ENCODE measurements around the gene ACTG2. TPM values are rescaled to one million over a fixed set of nuclear protein-coding genes. Genes with fewer than 3 reads are reported as not detected.

The ACTG2 gene
- total and polyA plus RNA-seq, 10 of the 15 experiments (the other 5 are each of a cell fraction or from before 2014, with no cell fraction given) = 0.06 to 0.97 (median 0.12) TPM; not detected in 7

- TF ChIP-seq, protein P1, sequence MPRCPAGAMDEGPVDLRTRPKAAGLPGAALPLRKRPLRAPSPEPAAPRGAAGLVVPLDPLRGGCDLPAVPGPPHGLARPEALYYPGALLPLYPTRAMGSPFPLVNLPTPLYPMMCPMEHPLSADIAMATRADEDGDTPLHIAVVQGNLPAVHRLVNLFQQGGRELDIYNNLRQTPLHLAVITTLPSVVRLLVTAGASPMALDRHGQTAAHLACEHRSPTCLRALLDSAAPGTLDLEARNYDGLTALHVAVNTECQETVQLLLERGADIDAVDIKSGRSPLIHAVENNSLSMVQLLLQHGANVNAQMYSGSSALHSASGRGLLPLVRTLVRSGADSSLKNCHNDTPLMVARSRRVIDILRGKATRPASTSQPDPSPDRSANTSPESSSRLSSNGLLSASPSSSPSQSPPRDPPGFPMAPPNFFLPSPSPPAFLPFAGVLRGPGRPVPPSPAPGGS (IDR thresholded peaks at IDR 0.05; ENCODE audit: borderline replicate concordance, insufficient read depth, low read depth, low read length, poor library complexity, severe bottlenecking) = no peak
- TF ChIP-seq, protein P2, sequence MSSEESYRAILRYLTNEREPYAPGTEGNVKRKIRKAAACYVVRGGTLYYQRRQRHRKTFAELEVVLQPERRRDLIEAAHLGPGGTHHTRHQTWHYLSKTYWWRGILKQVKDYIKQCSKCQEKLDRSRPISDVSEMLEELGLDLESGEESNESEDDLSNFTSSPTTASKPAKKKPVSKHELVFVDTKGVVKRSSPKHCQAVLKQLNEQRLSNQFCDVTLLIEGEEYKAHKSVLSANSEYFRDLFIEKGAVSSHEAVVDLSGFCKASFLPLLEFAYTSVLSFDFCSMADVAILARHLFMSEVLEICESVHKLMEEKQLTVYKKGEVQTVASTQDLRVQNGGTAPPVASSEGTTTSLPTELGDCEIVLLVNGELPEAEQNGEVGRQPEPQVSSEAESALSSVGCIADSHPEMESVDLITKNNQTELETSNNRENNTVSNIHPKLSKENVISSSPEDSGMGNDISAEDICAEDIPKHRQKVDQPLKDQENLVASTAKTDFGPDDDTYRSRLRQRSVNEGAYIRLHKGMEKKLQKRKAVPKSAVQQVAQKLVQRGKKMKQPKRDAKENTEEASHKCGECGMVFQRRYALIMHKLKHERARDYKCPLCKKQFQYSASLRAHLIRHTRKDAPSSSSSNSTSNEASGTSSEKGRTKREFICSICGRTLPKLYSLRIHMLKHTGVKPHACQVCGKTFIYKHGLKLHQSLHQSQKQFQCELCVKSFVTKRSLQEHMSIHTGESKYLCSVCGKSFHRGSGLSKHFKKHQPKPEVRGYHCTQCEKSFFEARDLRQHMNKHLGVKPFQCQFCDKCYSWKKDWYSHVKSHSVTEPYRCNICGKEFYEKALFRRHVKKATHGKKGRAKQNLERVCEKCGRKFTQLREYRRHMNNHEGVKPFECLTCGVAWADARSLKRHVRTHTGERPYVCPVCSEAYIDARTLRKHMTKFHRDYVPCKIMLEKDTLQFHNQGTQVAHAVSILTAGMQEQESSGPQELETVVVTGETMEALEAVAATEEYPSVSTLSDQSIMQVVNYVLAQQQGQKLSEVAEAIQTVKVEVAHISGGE (CRISPR knock-in tag; IDR thresholded peaks at IDR 0.05) = no peak
- TF ChIP-seq CBFB (IDR thresholded peaks at IDR 0.05; ENCODE audit: low read depth) = no peak
Measured at GRCh38 chr2:73885406-73885805, 7.4 kb upstream of the ACTG2 start (continued).

DNA sequence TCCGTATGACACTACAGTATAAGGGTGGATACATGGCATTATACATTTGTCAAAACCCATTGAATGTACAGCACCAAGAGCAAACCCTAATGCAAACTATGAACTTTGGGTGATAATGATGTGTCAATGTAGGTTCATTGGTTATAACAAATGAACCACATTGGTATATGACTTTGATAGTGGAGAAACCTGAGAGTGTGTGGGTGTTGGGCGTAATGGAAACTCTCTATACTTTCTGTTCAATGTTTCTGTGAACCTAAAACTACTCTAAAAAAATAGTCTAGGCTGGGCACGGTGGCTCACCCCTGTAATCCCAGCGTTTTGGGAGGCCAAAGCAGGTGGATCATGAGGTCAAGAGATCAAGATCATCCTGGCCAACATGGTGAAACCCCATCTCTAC lies 6.5 kb upstream of the ACTG2 start:
- POLR2A ChIA-PET = interaction anchor here (0.8 kb wide), 1 partner anchor 137 kb away, joined by 3 read pairs; no protein-coding TSS in a partner anchor
- Histone ChIP-seq H3K27me3 (replicated peaks in 1 of 2; ENCODE audit: control insufficient read depth in 2 of 2, insufficient read depth in 2 of 2, low read length in 1 of 2) (no peaks in the 10 kb centered on the region), H3K9ac (ENCODE audit: control insufficient read depth, insufficient read depth, low read length) (no peak overlapping the region), H4K20me1 (ENCODE audit: control insufficient read depth, insufficient read depth) (no peaks in the 10 kb centered on the region), H3K4me3 (no peak overlapping the region), H3K27ac (ENCODE audit: control insufficient read depth, insufficient read depth) (no peak overlapping the region), H3K4me2 (ENCODE audit: control insufficient read depth, insufficient read depth) (0 out of 2 replicates have a peak overlapping the region, but pooled peaks have one; percentile 48), H3K9me3 (replicated peaks; ENCODE audit: control insufficient read depth, insufficient read depth, low read length) (no peaks in the 10 kb centered on the region), H3K36me3 (ENCODE audit: control insufficient read depth in 2 of 2, insufficient read depth in 2 of 2, low read length in 1 of 2) (no peaks in the 10 kb centered on the region), H3K79me2 (ENCODE audit: control insufficient read depth, insufficient read depth, low read length) (no peaks in the 10 kb centered on the region), H3K4me1 (ENCODE audit: control insufficient read depth, insufficient read depth, low read length) (no peaks in the 10 kb centered on the region), H2AFZ (ENCODE audit: control insufficient read depth, low read depth, low read length) (no peak overlapping the region)
- FAIRE-seq = peak; percentile 27
- DNase-seq (ENCODE audit: low read depth, low spot score) = no peak
- CTCF ChIA-PET = no interaction called here
- in situ Hi-C loops (cut with MboI) = no loop called here
- ATAC-seq = peak; percentile 74
- SMC1A ChIA-PET (ENCODE audit: uncharacterized antibody, unreplicated experiment) = interaction anchor here (1.0 to 1.5 kb wide), 2 partner anchors 59 to 193 kb away, joined by 3 to 4 read pairs; no protein-coding TSS in a partner anchor
- RAD21 ChIA-PET (ENCODE audit: unreplicated experiment) = no interaction called here
- intact Hi-C loops (cut with micrococcal nuclease; ENCODE audit: unreplicated experiment) = no loop called here
- no TSS peak for BruUV-seq (replicated peaks)
- 26% methylated on average over 4 of the region's 4 CpGs for WGBS (ENCODE audit: insufficient coverage, insufficient replicate concordance, low lambda C conversion rate, missing lambda C conversion rate)
- no peak for TF ChIP-seq LARP7 (IDR thresholded peaks at IDR 0.05)
- no peak for TF ChIP-seq EED (IDR thresholded peaks at IDR 0.05; ENCODE audit: low read depth)
- TF ChIP-seq MTA2 (IDR thresholded peaks at IDR 0.05; ENCODE audit: low read depth) = peak; percentile 79
- no peak for TF ChIP-seq BRCA1 (IDR thresholded peaks at IDR 0.05; ENCODE audit: low read depth, low read length)
- TF ChIP-seq STAT3 (IDR thresholded peaks at IDR 0.05; ENCODE audit: low read depth, low read length) = no peak
- TF ChIP-seq, protein P3, sequence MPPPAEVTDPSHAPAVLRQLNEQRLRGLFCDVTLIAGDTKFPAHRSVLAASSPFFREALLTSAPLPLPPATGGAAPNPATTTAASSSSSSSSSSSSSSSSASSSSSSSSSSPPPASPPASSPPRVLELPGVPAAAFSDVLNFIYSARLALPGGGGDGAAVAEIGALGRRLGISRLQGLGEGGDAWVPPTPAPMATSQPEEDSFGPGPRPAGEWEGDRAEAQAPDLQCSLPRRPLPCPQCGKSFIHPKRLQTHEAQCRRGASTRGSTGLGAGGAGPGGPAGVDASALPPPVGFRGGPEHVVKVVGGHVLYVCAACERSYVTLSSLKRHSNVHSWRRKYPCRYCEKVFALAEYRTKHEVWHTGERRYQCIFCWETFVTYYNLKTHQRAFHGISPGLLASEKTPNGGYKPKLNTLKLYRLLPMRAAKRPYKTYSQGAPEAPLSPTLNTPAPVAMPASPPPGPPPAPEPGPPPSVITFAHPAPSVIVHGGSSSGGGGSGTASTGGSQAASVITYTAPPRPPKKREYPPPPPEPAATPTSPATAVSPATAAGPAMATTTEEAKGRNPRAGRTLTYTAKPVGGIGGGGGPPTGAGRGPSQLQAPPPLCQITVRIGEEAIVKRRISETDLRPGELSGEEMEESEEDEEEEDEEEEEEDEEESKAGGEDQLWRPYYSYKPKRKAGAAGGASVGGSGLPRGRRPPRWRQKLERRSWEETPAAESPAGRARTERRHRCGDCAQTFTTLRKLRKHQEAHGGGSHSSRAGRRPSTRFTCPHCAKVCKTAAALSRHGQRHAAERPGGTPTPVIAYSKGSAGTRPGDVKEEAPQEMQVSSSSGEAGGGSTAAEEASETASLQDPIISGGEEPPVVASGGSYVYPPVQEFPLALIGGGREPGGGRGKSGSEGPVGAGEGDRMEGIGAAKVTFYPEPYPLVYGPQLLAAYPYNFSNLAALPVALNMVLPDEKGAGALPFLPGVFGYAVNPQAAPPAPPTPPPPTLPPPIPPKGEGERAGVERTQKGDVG (CRISPR knock-in tag; IDR thresholded peaks at IDR 0.05) = no peak
- TF ChIP-seq ZSCAN29 (IDR thresholded peaks at IDR 0.05) = no peak
- no peak for TF ChIP-seq RBBP5 (conservative IDR thresholded peaks at IDR 0.05)
